ENCODE data around the gene MGMT. TPM values are rescaled to one million over a fixed set of nuclear protein-coding genes. Genes with fewer than 3 reads are reported as not detected.

Gene MGMT
- total and polyA plus RNA-seq, 9 donors = 4.5 to 53.3 (median 25.4) TPM

DNA sequence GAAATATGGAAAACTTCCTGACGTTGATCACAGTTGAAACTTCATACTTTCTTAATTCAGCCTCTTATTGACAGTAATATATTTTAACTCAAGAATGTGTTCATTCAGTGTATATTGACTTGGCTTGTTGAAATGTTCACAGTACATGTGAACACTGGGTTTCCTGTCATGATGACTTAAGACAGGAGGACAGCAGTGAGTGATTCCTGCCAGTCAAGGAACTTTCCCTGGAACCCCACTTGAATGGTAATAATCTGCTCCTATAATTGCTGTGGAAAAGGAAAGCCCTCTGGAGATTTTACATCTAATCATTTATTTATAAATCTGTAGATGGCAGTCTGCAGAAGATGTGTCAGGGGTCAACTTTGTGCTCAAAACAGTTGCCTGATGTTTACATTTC is 216.5 kb downstream of the MGMT start:
- Histone ChIP-seq H3K27me3 (no peaks in the 10 kb centered on the region), H3K9me3 (no peaks in the 10 kb centered on the region), H3K4me3 (no peak overlapping the region), H3K36me3 (no peaks in the 10 kb centered on the region), H3K4me1 (ENCODE audit: insufficient read depth) (no peaks in the 10 kb centered on the region), H3K27ac (no peak overlapping the region)
- intact Hi-C loops (cut with DNase I) = no loop called here
- 79 to 89% (median 88%) methylated on average over 1 of the region's 1 CpG for WGBS, 3 donors
- TF ChIP-seq, protein P1, sequence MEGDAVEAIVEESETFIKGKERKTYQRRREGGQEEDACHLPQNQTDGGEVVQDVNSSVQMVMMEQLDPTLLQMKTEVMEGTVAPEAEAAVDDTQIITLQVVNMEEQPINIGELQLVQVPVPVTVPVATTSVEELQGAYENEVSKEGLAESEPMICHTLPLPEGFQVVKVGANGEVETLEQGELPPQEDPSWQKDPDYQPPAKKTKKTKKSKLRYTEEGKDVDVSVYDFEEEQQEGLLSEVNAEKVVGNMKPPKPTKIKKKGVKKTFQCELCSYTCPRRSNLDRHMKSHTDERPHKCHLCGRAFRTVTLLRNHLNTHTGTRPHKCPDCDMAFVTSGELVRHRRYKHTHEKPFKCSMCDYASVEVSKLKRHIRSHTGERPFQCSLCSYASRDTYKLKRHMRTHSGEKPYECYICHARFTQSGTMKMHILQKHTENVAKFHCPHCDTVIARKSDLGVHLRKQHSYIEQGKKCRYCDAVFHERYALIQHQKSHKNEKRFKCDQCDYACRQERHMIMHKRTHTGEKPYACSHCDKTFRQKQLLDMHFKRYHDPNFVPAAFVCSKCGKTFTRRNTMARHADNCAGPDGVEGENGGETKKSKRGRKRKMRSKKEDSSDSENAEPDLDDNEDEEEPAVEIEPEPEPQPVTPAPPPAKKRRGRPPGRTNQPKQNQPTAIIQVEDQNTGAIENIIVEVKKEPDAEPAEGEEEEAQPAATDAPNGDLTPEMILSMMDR (IDR thresholded peaks at IDR 0.05) = no peak
- TF ChIP-seq POLR2A (IDR thresholded peaks at IDR 0.05) (no peak), EP300 (IDR thresholded peaks at IDR 0.05) (no peak)
- no peak for DNase-seq

DNA sequence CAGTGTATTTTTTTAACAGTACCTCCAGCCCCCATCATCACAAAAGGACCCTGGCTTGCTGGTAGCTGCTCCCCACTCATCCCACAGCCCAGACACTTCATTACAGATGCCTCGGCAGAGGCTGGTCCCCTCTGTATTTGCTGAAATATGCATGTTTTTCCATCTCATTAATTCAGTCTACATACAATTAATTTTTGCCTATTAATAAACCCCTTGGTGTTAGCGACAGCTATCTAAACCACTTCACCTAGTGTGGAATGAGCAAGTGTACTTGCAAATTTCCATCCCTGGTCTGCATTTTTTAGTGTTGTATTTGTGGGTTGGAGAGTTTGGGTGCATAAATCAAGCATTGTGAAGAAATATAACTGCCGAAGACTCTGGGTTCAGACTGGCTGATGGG is 216.9 kb downstream of the MGMT start:
- H3K9me3 ChIP-seq = no peaks in the 10 kb centered on the region
- H3K36me3 ChIP-seq = no peaks in the 10 kb centered on the region
- WGBS, 3 donors = 79 to 88% (median 85%) methylated on average over 3 of the region's 3 CpGs
- TF ChIP-seq EP300 (IDR thresholded peaks at IDR 0.05) (no peak), POLR2A (IDR thresholded peaks at IDR 0.05) (no peak)
- TF ChIP-seq, protein P1 (IDR thresholded peaks at IDR 0.05) = no peak
- intact Hi-C loops (cut with DNase I) = no loop called here
- H3K27ac ChIP-seq = no peak overlapping the region
- no peak overlapping the region for H3K4me3 ChIP-seq
- no peaks in the 10 kb centered on the region for H3K27me3 ChIP-seq
- H3K4me1 ChIP-seq (ENCODE audit: insufficient read depth) = no peaks in the 10 kb centered on the region
- no peak for DNase-seq

DNA sequence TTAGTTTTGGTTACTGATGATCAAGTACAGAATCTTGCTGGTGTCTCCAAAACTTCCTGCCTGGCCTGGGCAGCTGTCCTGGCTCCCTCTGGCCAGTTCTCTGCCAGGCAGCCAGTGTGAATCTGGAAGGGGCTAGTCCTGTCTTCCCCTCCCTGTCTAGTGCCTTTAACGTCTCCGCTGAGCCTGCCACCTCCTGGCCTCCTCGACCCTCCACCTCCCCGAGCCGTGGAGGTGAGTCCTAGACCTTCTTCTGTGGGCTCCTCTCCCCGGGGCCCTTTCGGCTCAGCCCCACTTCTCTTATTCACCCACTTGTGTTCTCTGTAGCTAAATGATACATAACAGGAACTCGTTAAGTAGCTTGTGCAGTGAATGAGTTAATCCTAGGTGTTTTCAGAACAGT is 218.2 kb downstream of the MGMT start:
- 90 to 92% (median 90%) methylated on average over 8 of the region's 8 CpGs for WGBS, 3 donors

DNA sequence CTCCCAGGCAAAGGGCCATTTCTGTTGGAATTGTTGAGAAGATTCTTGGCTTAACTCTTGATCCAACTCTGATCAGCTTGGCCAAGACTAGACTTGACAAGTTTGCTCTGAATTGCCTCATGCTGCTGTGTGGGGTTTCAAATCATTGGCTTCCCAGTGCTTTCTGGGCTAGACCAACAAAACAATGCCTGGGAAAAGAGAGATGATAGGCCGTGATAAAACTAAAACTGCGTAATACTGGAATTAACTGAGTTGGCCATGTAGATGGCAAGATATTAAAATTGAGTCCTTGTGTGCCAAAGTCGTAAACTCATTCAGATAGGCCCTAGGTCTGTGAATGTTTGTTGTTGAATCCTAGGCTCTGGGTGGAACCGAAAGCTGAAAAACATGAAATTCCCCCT is 222.6 kb downstream of the MGMT start:
- Histone ChIP-seq H3K4me1 (ENCODE audit: insufficient read depth) (peaks cover 5% of the 10 kb centered on the region), H3K9me3 (no peaks in the 10 kb centered on the region), H3K27ac (no peak overlapping the region), H3K36me3 (no peaks in the 10 kb centered on the region), H3K27me3 (no peaks in the 10 kb centered on the region), H3K4me3 (no peak overlapping the region)
- no peak for DNase-seq
- 70 to 87% (median 84%) methylated on average over 4 of the region's 4 CpGs for WGBS, 3 donors
- no peak for TF ChIP-seq EP300 (IDR thresholded peaks at IDR 0.05)
- no peak for TF ChIP-seq POLR2A (IDR thresholded peaks at IDR 0.05)
- TF ChIP-seq, protein P1 (IDR thresholded peaks at IDR 0.05) = no peak
- intact Hi-C loops (cut with DNase I) = no loop called here

More for the DNA sequence above, 218.2 kb downstream of the MGMT start:
- Histone ChIP-seq H3K9me3 (no peaks in the 10 kb centered on the region), H3K4me1 (ENCODE audit: insufficient read depth) (no peaks in the 10 kb centered on the region), H3K36me3 (no peaks in the 10 kb centered on the region), H3K27ac (no peak overlapping the region), H3K4me3 (no peak overlapping the region), H3K27me3 (no peaks in the 10 kb centered on the region)
- TF ChIP-seq POLR2A (IDR thresholded peaks at IDR 0.05) = no peak
- TF ChIP-seq, protein P1 (IDR thresholded peaks at IDR 0.05) = no peak
- no peak for TF ChIP-seq EP300 (IDR thresholded peaks at IDR 0.05)
- intact Hi-C loops (cut with DNase I) = no loop called here
- DNase-seq = no peak

Measured in ovary (tissue), 9 donors.